Kidney (tissue), 14 donors: ENCODE results near the gene DPP3. TPM values are rescaled to one million over a fixed set of nuclear protein-coding genes. Genes with fewer than 3 reads are reported as not detected.

Experiments
- DNase-seq, 5 donors: peaks; one replicate each; pipeline ENCODE4 v3.0.0-alpha.2; 2013 to 2020
- FAIRE-seq: peaks from 2 replicates; lab custom pipeline; 2012; peaks lifted over from hg19 to GRCh38; lab: Jason Lieb, UNC
- H3K27ac ChIP-seq, 2 donors: one replicate each; pipeline ENCODE4 v1.7.0; 2013; ENCODE audit warnings: low read depth in 2 of 2, low read length in 2 of 2, inconsistent platforms in 1 of 2
- H3K27me3 ChIP-seq: one replicate; pipeline ENCODE4 v1.7.1; 2013; ENCODE audit warnings: low read length, inconsistent platforms; ENCODE audit not compliant: control insufficient read depth, insufficient read depth
- H3K36me3 ChIP-seq, 3 donors: one replicate each; pipeline versions ENCODE4 v1.7.0 to v1.7.1; 2013; ENCODE audit warnings: low read length in 3 of 3, control low read depth in 1 of 3, inconsistent platforms in 1 of 3; ENCODE audit not compliant: insufficient read depth in 3 of 3, control insufficient read depth in 2 of 3
- H3K4me1 ChIP-seq, 3 donors: one replicate each; pipeline versions ENCODE4 v1.7.0 to v1.7.1; 2013; ENCODE audit warnings: low read length in 3 of 3, inconsistent platforms in 1 of 3, low read depth in 1 of 3; ENCODE audit not compliant: control insufficient read depth in 2 of 3, insufficient read depth in 2 of 3
- H3K4me3 ChIP-seq, 3 donors: one replicate each; pipeline versions ENCODE4 v1.7.0 to v1.8.1; 2013; ENCODE audit warnings: low read length in 3 of 3, control low read depth in 1 of 3, inconsistent platforms in 1 of 3
- H3K9ac ChIP-seq, 3 donors: one replicate each; pipeline versions ENCODE4 v1.7.0 to v1.7.1; 2013; ENCODE audit warnings: low read length in 3 of 3, control low read depth in 1 of 3, inconsistent platforms in 1 of 3
- H3K9me3 ChIP-seq, 3 donors: one replicate each; pipeline versions ENCODE4 v1.7.0 to v1.7.1; 2013; ENCODE audit warnings: low read length in 3 of 3, control low read depth in 1 of 3, inconsistent platforms in 1 of 3; ENCODE audit not compliant: control insufficient read depth in 2 of 3, insufficient read depth in 1 of 3
- CTCF ChIP-seq: IDR thresholded peaks from 3 replicates; pipeline ENCODE4 v1.5.1; 2012; ENCODE audit warnings: mild to moderate bottlenecking, moderate library complexity, borderline replicate concordance; ENCODE audit not compliant: insufficient read depth; ENCODE audit errors: extremely low read depth
- intact Hi-C: fragments of 100-400 bp; cut with DNase I; formaldehyde crosslinking; loops from one replicate; pipeline ENCODE4 v1.11.1; 2022
- polyA plus RNA-seq: library from polyadenylated mRNA; stranded (reverse); fragments of 350-450 nt; fragmentation: Illumina TruSeq; extraction: RNeasy Lipid Tissue Mini Kit (QIAGEN cat#74804); gene quantifications from one replicate; pipeline ENCODE4 v1.2.3, GENCODE V29; 2014; ENCODE audit warnings: low read depth, low replicate concordance; ENCODE audit not compliant: insufficient read depth
- total RNA-seq: library from RNA; stranded (reverse); fragmentation: NEBNext Ultra II Directional; extraction: Animal tissue kit (Norgen Biotek cat#: 25700); gene quantifications from one replicate; pipeline ENCODE4 v1.2.1, GENCODE V29; 2021
- donor health status: control.
- donor health status: control.
- donor health status: control.
- donor health status: control.
- donor health status: control.
- donor health status: DM: yes; HTN: yes; CAD: no.
- donor health status: Normal renal cell carcinoma (clear cell type).

Gene DPP3
- total and polyA plus RNA-seq, 2 donors from 2014 or later: 32.9 to 41.7 TPM

GRCh38 chr11:66464916-66465315 lies 15.3 kb upstream of the DPP3 start:
- TF ChIP-seq CTCF: no peak
- intact Hi-C loops: no loop called here
- Histone ChIP-seq H3K4me3 (no peak overlapping the region), H3K9me3 (peaks cover 0 to 3% (median 0%) of the 10 kb centered on the region in 3 donors), H3K27me3 (no peaks in the 10 kb centered on the region), H3K9ac (no peak overlapping the region), H3K4me1 (peaks cover 0 to 8% (median 6%) of the 10 kb centered on the region in 3 donors), H3K36me3 (no peaks in the 10 kb centered on the region), H3K27ac (no peak overlapping the region)
- DNase-seq (no peak), FAIRE-seq (no peak)

GRCh38 chr11:66465373-66466224 lies 14.6 kb upstream of the DPP3 start:
- Histone ChIP-seq H3K27me3 (no peaks in the 10 kb centered on the region), H3K9me3 (peaks cover 0 to 3% (median 0%) of the 10 kb centered on the region in 3 donors), H3K4me1 (peaks cover 0 to 8% (median 6%) of the 10 kb centered on the region in 3 donors), H3K27ac (no peak overlapping the region), H3K36me3 (no peaks in the 10 kb centered on the region), H3K4me3 (peak overlapping the region in 1 of 3 donors; percentile 78), H3K9ac (peak overlapping the region in 1 of 3 donors; percentile 40)
- no peak for TF ChIP-seq CTCF
- peak in 1 of 5 donors; percentile 40 for DNase-seq
- no peak for FAIRE-seq
- intact Hi-C loops: no loop called here

DNA sequence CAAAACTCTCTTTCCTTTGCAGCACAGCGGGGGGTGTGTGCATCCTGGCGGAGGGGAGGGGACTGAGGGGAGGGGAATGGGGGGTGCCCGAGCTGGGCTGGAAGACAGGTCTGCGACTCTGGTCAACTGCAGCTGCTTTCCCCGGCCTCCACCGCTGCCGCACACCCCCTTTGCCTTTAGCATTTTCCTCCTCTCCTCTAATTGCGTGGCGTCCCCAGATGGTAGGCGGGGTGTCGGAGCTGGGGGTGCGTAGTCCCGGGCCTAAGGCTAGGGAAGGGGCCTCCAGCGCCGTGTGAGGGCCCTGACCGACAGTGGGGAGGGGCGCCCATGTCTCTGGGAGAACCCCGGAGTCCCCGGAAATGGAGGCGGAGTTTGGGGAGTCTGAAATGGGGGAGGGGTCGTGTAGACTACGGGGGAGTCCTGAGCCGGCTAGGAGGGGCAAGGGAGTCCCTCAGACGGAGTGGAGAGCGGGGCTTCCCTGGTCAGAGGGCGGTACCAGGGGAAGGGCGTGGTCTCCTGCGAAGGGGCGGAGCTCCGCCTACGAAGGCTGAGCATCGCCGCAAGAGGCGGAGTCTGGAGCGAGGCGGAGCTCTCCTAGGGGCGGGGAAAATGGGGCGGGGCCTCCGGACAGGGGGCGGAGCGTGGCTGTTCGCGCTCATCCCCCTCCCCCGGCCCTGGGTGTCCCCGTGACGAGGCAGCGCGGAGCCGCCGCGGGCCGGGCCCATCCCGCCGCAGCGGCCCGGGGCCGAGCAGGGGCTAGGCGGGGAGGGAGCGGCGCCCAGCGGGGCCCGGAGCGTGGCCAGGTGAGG lies 13.8 kb upstream of the DPP3 start, which contains the start of gene PELI3:
TSS of gene PELI3 (plus strand) at position 681 of the 809 bp plus-strand sequence. CDS start 1,224 bp downstream, outside the sequence.
- peak within 1 kb of the TSS in 1 of 2 donors; percentile 47 for H3K27ac ChIP-seq
- intact Hi-C loops: no loop called here
- FAIRE-seq: no peak

More for the DNA sequence above, 13.8 kb upstream of the DPP3 start, which contains the start of gene PELI3:
- peaks cover 0 to 3% (median 0%) of the 10 kb centered on the region in 3 donors for H3K9me3 ChIP-seq
- peak within 1 kb of the TSS; percentile 54 to 78 (median 63) for H3K4me3 ChIP-seq
- no peaks in the 10 kb centered on the region for H3K36me3 ChIP-seq
- peak within 1 kb of the TSS; percentile 32 to 44 (median 44) for H3K9ac ChIP-seq
- H3K4me1 ChIP-seq: peaks cover 0 to 8% (median 6%) of the 10 kb centered on the region in 3 donors
- TF ChIP-seq CTCF: no peak
- DNase-seq: peak; percentile 96 to 98 (median 97)
- no peaks in the 10 kb centered on the region for H3K27me3 ChIP-seq
